ENCODE results near the gene PNP.
"Not testable (repeated sequence)": the region's sequence is repeated elsewhere in the genome, so short reads cannot be mapped to it uniquely, and the experiment has no call there.

Gene PNP

DNA sequence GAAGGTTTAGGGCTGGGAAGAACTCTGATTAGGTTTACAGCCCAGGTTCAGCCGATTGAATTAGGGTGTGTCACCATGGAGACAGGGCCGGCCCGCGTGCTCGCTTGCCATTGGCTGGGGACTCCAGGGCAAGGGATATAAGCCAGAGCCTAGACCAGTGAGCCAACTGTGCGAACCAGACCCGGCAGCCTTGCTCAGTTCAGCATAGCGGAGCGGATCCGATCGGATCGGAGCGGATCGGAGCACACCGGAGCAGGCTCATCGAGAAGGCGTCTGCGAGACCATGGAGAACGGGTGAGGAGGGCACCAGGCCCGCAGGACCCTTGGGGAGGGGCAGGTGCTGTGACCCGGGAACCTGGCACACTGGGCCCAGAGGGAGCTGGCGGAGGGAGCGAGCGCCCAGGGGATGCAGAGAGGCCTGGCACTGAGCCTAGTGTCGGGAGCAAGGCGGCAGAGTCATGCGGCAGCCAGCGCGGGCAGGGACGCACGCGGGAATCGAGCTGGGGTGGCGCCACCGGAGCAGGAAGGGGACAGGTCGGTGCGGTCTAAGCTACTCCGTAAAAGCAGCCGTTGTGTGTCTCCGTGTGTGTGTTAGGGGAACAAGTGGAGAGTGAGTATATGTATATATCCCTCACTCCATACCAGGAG, at the start of gene PNP:
Gene PNP, plus strand, starts transcription at position 165 of the 648 bp plus-strand sequence. Its CDS starts 119 bp downstream, at position 284.
- peak; percentile 89 for DNase-seq

- DNase-seq: no peak
Observed at GRCh38 chr14:20419419-20419818, 49.8 kb upstream of the PNP start.

DNA sequence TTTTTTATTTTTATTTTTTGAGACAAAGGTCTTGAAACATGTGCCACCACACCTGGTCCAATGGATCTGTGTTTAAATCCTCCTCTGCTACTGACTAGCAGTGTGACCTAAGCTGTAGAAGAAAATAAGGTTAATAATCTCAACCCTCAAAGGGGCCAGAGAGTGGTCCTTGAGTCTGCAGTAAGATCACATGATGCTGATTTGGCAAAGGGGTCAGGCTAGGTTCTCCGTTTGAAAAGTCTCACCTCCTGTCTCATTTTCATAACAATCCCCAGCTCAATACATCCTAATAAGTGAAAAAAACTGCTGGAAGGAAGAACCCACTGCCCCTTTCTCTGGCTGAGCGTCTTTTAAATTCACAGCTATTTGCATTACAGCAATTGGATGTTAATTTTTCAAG, 47.9 kb upstream of the PNP start:
- DNase-seq: no peak

- DNase-seq: no peak
Observed at GRCh38 chr14:20422886-20423285, 46.3 kb upstream of the PNP start.

GRCh38 chr14:20424851-20425250, 44.4 kb upstream of the PNP start:
- no peak for DNase-seq

GRCh38 chr14:20427231-20428009, 41.8 kb upstream of the PNP start:
- DNase-seq: peak; percentile 66

- DNase-seq: no peak
Observed at GRCh38 chr14:20428010-20428365, 41.2 kb upstream of the PNP start.

- DNase-seq: no peak
Observed at GRCh38 chr14:20428802-20429201, 40.4 kb upstream of the PNP start.

- no peak for DNase-seq
Observed at GRCh38 chr14:20429801-20430669, 39.2 kb upstream of the PNP start.

GRCh38 chr14:20434701-20435581, 34.3 kb upstream of the PNP start:
- peak; percentile 7 for DNase-seq

DNA sequence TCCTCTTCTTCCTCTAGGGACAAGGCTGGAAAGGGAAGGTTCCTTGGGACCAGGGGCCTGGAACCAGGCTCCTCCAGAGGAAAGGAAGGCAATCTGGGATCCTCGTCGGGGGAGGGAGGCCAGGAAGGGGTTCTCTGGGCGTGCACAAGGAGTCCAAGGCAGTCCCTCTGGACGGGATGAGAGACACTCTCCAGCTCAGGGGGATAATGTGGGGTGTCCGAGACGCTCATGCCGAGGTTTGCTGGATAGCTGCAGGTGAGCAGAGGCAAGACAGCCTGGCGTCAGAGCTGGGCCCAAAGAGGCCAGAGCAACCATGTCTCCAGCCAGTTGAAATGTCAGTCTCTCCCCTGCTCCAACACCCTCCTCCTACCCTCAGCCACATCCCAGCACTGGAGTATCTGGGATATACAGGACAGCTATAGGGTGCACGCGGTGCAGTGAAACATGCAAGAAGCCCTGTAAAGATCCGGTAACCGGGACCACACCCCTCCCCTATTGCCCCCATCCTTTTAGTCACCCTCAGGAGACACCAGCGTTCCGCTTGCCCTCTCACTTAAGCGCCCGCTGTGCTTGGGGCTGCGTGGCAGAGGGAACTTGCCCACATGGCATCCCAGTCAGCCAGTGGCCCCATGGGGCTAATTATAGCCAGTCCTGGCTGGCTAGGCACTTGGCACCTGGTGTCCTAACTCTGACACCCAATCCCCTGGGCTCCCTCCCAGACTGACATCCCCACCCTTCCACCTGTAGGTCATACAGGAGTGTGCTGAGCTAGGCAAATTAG, 33.4 kb upstream of the PNP start, which contains the start of gene KLHL33:
Gene KLHL33, minus strand, starts transcription at position 585 of the 781 bp plus-strand sequence. Its CDS starts 355 bp downstream, at position 230.
- DNase-seq: no peak

DNA sequence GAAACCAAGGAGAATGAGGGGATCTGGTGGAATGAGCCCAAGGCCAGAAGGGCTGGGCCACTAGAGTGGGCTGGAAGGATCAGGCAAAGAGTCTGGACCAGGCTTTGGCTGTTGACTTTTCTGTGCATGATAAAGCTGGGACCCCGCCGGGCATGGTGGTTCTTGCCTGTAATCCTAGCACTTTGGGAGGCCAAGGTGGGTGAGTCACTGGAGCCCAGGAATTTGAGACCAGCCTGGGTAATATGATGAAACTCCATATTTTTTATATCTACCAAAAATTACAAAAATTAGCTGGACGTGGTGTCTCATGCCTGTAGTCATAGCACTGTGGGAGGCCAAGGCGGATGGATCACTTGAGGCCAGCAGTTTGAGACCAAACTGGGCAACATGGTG, 32.8 kb upstream of the PNP start:
- DNase-seq: peak; percentile 82

GRCh38 chr14:20438664-20439063, 30.5 kb upstream of the PNP start:
- DNase-seq: no peak

- no peak for DNase-seq
Observed at GRCh38 chr14:20440465-20440864, 28.7 kb upstream of the PNP start.

DNA sequence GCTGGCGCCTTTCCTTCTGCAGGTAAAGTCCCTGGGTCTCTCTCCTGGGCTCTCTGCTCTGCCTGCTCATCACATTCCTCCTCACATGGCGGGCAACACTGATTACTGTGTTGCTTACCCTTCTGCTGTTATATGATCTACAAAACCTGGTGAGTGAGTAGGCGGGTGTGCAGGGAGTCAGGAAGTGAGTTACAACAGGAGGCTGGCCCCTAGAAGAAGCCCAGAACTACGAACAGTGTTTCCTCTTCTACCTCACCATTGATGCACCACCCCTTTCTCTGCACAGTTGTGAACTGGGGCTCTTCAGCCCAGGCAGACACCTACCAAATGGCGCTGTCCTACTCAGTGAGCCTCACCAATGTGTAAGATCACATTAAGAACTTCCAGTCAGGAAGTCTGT, 28.3 kb upstream of the PNP start:
- DNase-seq: no peak

GRCh38 chr14:20441461-20441860, 27.7 kb upstream of the PNP start:
- no peak for DNase-seq

DNA sequence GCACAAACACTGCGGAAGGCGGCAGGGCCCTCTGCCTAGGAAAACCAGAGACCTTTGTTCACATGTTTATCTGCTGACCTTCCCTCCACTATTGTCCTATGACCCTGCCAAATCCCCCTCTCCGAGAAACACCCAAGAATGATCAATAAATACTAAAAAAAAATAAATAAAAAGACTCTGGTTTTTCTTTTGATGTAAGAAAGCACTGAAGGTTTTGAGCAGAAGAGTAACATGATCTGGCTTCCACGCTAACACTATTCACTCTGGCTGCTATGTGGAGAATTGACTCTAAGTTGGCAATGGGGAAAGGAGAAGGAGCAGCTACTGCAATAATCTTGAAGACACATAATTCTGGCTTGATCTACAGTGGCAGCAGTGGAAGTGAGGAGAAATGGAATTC, 25.6 kb upstream of the PNP start:
- DNase-seq: not testable (repeated sequence)

DNA sequence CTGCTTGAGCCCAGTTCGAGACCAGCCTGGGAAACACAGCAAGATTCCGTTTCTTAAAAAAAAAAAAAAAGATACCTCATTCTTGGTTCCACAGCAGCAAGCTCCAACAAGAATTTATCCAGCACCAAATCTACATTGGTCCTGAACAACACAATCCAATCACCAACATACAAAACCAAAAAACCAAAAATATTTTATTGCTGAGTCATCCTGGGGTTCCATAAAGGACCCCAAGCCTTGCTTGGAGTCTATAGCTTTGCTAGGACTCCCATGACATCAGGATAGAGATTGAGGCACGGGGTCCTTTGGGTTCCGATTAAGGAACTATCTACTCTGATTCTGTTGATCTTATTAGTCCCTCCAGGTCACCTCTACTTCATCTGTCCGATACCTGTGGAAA, 22.3 kb upstream of the PNP start:
- no peak for DNase-seq

GRCh38 chr14:20452831-20453230, 16.4 kb upstream of the PNP start:
- not testable (repeated sequence) for DNase-seq

DNA sequence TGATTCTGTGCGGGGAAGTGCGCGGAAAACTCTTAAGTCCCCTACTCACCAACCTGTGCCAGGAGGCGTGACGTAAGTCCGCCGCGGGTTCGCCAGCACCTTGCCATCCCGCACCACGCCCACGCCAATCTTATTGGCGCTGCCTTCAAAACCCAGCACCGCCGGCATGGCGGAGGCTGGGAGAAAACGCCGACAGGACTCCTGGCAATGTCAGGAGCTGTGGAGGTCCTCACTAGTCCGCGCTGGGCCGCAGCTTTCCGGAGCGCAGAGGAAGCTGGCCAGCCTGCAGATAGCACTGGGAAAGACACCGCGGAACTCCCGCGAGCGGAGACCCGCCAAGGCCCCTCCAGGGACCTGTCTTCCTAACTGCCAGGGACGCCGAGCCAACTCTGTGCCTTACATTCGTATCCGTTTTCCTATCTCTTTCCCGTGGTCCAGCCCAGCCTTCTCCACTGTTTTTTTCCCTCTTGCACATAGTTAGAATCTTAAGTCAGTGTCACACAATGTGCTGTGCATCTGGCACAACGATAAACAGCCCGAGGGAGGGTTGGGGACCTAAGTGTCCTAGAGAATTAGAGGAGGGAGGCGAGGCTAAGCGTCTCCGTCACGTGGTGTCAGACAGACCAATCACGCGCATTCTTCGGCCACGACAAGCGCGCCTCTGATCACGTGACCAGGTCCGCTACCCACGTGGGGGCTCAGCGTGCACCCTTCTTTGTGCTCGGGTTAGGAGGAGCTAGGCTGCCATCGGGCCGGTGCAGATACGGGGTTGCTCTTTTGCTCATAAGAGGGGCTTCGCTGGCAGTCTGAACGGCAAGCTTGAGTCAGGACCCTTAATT, 14.5 kb upstream of the PNP start, which contains the start of the genes APEX1 and OSGEP:
Gene APEX1, plus strand, starts transcription at position 711 of the 839 bp plus-strand sequence. CDS start 420 bp downstream, outside the sequence.
Gene OSGEP, minus strand, starts transcription at position 297 of the 839 bp plus-strand sequence. Its CDS starts 129 bp downstream, at position 168.
- peak; percentile 99 for DNase-seq
